ENCODE data around the gene ZBTB40.

Gene ZBTB40

DNA sequence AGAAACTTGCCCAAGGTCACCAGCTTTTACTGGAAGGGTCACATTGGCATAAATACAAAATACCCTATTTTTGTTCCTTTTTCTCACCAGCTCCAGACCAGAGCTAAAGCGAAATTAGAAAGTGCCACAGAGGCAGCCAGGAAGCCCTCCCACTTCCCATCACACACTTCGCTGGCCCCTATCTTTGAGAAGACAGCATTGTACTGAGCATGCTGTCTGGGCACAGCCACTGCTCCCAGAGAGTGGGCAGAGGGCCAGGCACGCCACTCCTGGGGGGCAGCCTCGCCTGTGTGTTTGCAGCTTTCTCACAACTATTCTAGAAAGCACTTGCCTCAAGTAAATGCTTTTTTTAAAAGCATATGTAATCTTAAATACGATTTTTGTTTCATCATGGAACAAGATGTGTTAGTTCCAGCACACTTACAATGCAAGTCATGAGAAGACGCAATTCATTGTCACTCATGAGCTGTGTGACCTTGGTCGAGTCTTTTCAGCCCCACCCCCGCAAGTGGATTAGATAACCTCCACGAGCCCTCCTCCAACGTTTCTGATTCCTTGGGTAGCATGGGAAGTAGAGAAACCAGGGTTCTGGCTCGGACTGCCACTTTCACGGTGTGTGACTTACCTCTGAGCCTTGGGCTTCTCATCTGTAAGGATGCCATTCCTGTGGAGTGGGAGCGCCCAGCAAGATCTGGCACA lies 85.9 kb downstream of the ZBTB40 start:
- H3K4me3 ChIP-seq (ENCODE audit: low read depth, low read length): no peak overlapping the region
- DNase-seq (ENCODE audit: low read depth): no peak
- TF ChIP-seq, protein P1, sequence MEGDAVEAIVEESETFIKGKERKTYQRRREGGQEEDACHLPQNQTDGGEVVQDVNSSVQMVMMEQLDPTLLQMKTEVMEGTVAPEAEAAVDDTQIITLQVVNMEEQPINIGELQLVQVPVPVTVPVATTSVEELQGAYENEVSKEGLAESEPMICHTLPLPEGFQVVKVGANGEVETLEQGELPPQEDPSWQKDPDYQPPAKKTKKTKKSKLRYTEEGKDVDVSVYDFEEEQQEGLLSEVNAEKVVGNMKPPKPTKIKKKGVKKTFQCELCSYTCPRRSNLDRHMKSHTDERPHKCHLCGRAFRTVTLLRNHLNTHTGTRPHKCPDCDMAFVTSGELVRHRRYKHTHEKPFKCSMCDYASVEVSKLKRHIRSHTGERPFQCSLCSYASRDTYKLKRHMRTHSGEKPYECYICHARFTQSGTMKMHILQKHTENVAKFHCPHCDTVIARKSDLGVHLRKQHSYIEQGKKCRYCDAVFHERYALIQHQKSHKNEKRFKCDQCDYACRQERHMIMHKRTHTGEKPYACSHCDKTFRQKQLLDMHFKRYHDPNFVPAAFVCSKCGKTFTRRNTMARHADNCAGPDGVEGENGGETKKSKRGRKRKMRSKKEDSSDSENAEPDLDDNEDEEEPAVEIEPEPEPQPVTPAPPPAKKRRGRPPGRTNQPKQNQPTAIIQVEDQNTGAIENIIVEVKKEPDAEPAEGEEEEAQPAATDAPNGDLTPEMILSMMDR (IDR thresholded peaks at IDR 0.05; ENCODE audit: low read depth, low read length, missing control alignments): no peak

DNA sequence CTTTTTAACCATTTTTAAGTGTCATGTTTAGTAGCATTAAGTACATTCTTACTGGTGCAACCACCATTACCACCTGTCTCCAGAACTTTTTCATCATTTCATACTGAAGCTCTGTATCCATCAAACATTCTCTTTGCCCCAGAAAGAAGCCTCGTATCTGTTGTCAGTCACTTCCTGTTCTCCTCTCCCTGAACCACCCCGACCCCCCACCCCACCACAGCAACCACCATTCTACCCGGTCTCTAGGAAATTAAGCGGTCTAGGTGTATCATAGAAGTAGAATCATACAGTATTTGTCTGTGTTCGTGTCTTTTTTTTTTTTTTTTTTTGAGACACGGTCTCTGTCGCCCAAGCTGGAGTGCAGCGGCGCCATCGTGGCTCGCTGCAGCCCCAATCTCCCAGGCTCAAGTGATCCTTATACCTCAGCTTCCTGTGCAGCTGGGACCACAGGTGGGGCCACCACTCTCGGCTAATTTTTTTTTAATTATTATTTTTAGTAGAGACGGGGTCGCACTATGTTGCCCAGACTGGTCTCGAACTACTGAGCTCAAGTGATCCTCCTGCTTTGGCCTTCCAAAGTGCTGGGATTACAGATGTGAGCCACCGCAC lies 88.0 kb downstream of the ZBTB40 start:
- TF ChIP-seq, protein P1 (IDR thresholded peaks at IDR 0.05; ENCODE audit: low read depth, low read length, missing control alignments): no peak
- no peak for DNase-seq (ENCODE audit: low read depth)
- no peak overlapping the region for H3K4me3 ChIP-seq (ENCODE audit: low read depth, low read length)

DNA sequence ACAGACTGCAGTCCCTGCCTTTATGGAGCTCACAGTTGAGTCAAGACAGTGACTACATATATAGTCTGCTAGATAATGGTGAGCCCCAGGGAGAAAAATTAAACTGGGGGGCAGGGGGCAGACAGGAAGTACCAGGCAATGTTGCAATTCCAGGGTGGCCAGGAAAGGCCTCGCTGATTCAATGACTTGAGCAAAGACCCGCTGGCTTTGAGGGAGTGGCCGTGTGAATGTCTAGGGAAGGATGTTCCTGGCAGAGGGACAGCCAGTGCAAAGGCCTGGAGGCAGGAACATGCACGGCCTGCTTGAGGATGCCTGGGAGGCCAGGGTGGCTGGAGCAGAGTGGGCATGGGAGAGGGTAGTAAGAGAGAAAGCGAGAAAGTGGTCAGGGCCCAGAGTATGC lies 88.7 kb downstream of the ZBTB40 start:
- TF ChIP-seq, protein P1 (IDR thresholded peaks at IDR 0.05; ENCODE audit: low read depth, low read length, missing control alignments): no peak
- DNase-seq (ENCODE audit: low read depth): no peak

DNA sequence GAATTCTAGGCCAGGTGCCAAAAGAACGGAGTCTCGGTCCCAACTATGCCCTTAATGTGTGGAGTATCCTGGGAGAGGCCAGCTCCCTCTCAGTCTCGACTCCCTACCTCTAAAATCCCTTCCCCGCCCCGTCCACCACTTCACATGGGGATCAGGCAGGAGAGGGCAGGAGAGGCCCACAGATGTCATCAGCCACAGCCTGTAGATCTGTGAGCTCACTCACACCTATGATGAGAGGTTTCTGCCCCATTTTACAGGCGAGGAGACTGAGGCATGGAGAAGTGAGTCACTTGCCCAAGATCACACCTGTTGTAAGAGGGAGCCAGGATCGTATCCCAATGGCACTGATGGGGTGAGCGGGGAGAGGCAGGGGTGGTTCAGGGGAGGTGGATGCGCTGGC lies 91.2 kb downstream of the ZBTB40 start:
- TF ChIP-seq, protein P1 (IDR thresholded peaks at IDR 0.05; ENCODE audit: low read depth, low read length, missing control alignments): no peak
- no peak for DNase-seq (ENCODE audit: low read depth)
- no peak overlapping the region for H3K4me3 ChIP-seq (ENCODE audit: low read depth, low read length)

More for the DNA sequence above, 88.7 kb downstream of the ZBTB40 start:
- H3K4me3 ChIP-seq (ENCODE audit: low read depth, low read length): no peak overlapping the region

DNA sequence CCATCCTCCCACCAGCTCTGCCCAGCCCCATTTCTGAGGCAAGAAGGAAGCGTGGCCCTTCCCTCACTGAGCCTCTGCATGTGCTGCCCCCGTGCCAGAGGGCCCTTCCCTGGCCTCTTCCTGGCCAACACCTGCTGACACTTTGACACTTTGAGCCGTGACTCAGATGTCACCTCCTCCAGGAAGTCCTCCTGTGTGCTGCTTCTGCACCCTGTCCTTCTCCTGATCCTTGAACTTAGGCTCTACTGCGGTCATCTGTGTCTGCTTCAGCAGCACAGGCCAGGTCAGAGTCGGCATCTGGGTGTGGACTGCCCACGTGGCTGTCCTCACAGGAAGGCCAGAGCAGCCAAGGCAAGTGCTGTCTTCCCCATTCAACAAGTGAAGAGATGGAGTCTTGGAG lies 92.0 kb downstream of the ZBTB40 start:
- TF ChIP-seq, protein P1 (IDR thresholded peaks at IDR 0.05; ENCODE audit: low read depth, low read length, missing control alignments): no peak
- no peak overlapping the region for H3K4me3 ChIP-seq (ENCODE audit: low read depth, low read length)
- no peak for DNase-seq (ENCODE audit: low read depth)

DNA sequence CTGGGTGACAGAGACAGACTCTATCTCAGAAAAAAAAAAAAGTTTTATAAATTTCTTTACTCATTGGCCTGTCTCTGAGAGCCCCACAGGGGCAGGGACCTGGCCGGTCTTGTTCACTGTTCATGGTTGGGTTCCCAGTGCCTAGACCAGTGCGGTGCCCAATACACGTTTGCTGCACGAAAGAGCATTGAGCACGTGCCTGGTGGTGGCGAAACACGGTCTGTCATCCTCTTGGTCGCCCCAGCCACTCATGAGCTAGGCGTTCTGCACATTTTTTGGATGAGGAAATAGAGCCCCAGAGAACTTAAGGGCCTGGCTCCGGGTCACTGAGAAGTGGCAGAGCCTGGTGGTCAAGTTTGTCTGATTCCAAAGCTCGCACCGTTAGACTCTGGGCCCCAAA lies 93.0 kb downstream of the ZBTB40 start:
- no peak overlapping the region for H3K4me3 ChIP-seq (ENCODE audit: low read depth, low read length)
- TF ChIP-seq, protein P1 (IDR thresholded peaks at IDR 0.05; ENCODE audit: low read depth, low read length, missing control alignments): no peak
- no peak for DNase-seq (ENCODE audit: low read depth)

DNA sequence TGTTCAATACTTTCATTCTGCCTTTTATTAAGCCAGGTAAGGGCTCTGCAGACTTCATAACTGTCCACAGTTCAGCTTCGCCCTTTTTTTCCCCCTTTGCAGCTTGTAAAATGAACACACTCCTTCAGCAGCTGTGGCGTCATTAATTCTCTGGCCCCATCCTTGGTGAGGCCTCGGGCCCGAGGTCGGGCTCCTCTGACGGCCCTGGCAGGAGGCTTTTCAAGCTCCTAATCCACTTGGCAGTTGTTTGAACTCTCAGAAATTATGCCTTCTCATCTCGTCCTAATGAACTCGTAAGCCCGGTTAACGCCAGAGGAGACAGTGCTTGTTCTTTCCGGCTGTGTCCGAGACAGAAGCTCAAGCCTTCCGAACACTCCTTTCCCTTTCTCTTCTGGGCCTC lies 93.5 kb downstream of the ZBTB40 start:
- TF ChIP-seq, protein P1 (IDR thresholded peaks at IDR 0.05; ENCODE audit: low read depth, low read length, missing control alignments): no peak
- no peak overlapping the region for H3K4me3 ChIP-seq (ENCODE audit: low read depth, low read length)
- no peak for DNase-seq (ENCODE audit: low read depth)
